ENCODE measurements around the gene FTCDNL1.
A peak's percentile ranks its signal among the peaks of the same experiment; 100 is the strongest.

The FTCDNL1 gene

DNA sequence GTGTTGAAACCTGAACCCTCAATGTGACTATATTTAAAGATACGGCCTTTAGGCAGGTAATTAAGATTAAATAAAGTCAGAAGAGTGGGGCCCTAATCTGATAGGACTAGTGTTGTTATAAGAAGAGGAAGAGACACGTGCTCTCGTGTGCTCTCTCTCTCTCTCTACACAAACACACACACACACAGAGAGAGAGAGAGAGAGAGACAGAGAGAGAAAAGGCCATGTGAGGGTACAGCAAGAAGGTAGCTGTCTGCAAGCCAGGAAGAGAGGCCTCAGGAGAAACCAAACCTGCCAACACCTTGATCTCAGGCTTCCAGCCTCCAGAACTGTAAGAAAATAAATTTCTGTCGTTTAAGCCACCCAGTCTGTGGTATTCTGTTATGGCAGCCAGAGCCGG is 106.7 kb downstream of the FTCDNL1 start:
- TF ChIP-seq CTCF (IDR thresholded peaks at IDR 0.05; ENCODE audit: insufficient read depth, missing control alignments): no peak
- DNase-seq (ENCODE audit: insufficient read length, low spot score) (no peak), FAIRE-seq (no peak)

DNA sequence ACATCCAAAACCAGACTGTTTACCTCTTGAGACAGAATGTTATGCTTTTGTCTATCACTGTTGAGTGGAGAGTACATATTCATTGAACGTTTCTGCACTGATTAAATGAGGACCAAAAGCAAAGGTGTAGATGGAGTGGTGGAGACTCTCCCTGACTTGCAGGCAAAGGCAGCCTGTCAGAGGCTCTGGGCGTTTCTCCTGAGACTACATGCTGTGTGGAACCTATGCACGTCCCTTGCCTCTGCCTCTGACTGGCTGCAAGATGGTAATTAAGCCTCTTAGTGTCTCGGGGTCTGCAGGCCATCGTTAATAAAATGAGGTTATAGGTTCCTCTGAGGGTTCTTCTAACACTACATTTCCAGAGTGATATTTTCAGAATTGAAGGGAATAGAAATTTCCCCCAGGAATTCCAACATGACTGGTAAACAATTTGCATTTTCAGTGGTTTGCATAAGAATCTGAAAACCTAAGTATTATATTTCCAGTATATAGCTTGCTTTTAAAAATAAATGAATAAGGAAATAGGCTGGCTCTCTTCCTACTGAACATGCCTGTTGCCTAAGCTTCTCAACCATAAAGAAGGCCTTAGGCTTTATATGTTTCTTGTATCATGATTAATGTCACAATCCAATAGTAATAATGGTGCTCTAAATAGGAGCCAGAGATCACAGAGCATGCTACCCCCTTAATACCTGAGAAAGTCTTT is 107.4 kb downstream of the FTCDNL1 start:
- no peak for FAIRE-seq
- DNase-seq (ENCODE audit: insufficient read length, low spot score): no peak
- no peak for TF ChIP-seq CTCF (IDR thresholded peaks at IDR 0.05; ENCODE audit: insufficient read depth, missing control alignments)

- no peak for TF ChIP-seq CTCF (IDR thresholded peaks at IDR 0.05; ENCODE audit: insufficient read depth, missing control alignments)
- no peak for FAIRE-seq
- DNase-seq (ENCODE audit: insufficient read length, low spot score): no peak
Measured at GRCh38 chr2:199742884-199743283, 108.1 kb downstream of the FTCDNL1 start.

- FAIRE-seq (no peak), DNase-seq (ENCODE audit: insufficient read length, low spot score) (no peak)
- no peak for TF ChIP-seq CTCF (IDR thresholded peaks at IDR 0.05; ENCODE audit: insufficient read depth, missing control alignments)
Measured at GRCh38 chr2:199740111-199740428, 110.9 kb downstream of the FTCDNL1 start.

GRCh38 chr2:199739413-199740110 is 111.4 kb downstream of the FTCDNL1 start:
- TF ChIP-seq CTCF (IDR thresholded peaks at IDR 0.05; ENCODE audit: insufficient read depth, missing control alignments): peak; percentile 92
- DNase-seq (ENCODE audit: insufficient read length, low spot score): no peak
- FAIRE-seq: no peak

- DNase-seq (ENCODE audit: insufficient read length, low spot score) (no peak), FAIRE-seq (no peak)
- TF ChIP-seq CTCF (IDR thresholded peaks at IDR 0.05; ENCODE audit: insufficient read depth, missing control alignments): no peak
Measured at GRCh38 chr2:199738727-199739412, 112.1 kb downstream of the FTCDNL1 start.

- no peak for FAIRE-seq
- no peak for TF ChIP-seq CTCF (IDR thresholded peaks at IDR 0.05; ENCODE audit: insufficient read depth, missing control alignments)
- no peak for DNase-seq (ENCODE audit: insufficient read length, low spot score)
Measured at GRCh38 chr2:199734651-199735050, 116.3 kb downstream of the FTCDNL1 start.
